ENCODE measurements around the gene PRPF40B.
A peak's percentile ranks its signal among the peaks of the same experiment; 100 is the strongest.

The PRPF40B gene

DNA sequence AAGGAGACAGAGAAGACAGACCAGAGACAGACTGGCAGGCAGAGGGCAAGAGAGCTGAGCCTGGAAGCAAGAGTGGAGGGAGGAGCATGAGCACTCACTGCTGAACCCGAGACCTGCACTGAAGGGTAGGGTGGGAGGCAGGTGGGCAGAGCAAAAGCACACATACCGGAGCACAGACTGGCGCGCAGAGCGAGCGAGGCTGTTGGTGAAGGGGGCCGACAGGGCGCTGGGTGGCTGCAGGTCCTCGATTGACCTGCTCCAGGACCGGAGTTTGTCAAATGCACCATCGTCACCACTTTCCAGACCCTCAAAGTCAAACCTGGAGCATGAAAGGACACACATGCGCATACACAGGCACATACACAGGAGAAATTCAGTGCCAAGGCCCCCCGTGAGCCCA, 34.9 kb downstream of the PRPF40B start:
- no peak overlapping the region for H3K4me3 ChIP-seq (ENCODE audit: low read depth, low read length)
- in situ Hi-C loops (cut with HindIII; ENCODE audit: low sequenced_read_pairs): no loop called here
- no peak for DNase-seq (ENCODE audit: low read depth, low spot score)
- TF ChIP-seq, protein P1, sequence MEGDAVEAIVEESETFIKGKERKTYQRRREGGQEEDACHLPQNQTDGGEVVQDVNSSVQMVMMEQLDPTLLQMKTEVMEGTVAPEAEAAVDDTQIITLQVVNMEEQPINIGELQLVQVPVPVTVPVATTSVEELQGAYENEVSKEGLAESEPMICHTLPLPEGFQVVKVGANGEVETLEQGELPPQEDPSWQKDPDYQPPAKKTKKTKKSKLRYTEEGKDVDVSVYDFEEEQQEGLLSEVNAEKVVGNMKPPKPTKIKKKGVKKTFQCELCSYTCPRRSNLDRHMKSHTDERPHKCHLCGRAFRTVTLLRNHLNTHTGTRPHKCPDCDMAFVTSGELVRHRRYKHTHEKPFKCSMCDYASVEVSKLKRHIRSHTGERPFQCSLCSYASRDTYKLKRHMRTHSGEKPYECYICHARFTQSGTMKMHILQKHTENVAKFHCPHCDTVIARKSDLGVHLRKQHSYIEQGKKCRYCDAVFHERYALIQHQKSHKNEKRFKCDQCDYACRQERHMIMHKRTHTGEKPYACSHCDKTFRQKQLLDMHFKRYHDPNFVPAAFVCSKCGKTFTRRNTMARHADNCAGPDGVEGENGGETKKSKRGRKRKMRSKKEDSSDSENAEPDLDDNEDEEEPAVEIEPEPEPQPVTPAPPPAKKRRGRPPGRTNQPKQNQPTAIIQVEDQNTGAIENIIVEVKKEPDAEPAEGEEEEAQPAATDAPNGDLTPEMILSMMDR (IDR thresholded peaks at IDR 0.05; ENCODE audit: low read depth, low read length): no peak

DNA sequence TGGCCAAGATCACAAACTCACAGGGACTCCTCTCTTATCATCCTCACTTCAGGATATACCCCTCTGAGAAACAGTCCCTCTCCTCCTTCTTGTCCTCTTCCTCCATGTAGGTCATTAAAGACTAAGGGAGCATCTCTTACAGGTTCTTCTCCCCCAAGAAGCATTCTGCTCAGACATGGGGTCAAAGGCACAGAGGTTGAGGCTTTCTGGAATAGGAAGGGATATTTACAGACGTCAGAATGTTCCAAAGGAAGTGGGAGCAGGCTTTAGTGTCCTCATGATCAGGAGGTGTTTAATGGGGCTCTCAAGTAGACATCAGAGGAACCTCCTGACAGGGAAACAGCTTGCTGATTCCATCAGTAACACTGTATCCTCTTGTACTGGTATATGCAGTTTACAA, 36.4 kb downstream of the PRPF40B start:
- TF ChIP-seq, protein P1 (IDR thresholded peaks at IDR 0.05; ENCODE audit: low read depth, low read length): no peak
- in situ Hi-C loops (cut with HindIII; ENCODE audit: low sequenced_read_pairs): no loop called here
- H3K4me3 ChIP-seq (ENCODE audit: low read depth, low read length): no peak overlapping the region
- DNase-seq (ENCODE audit: low read depth, low spot score): no peak

DNA sequence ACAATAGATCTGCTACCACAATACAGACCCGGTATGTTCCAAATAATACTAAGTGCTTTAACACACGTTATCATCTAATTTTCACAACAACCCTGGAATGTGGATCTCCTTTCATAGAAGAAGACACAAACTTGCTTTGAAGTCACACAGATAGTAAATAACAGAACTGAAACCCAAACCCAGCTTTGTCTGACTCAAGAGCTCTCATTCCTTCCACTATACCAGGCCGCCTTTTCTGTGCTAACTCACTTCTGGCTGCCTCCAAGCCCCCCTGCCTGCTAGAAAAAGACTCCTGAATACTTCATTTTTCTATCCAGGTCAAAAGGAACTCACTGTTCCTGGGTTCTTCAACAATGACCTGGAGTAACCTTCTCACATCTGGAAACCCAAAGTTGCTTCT, 37.8 kb downstream of the PRPF40B start:
- no peak overlapping the region for H3K4me3 ChIP-seq (ENCODE audit: low read depth, low read length)
- TF ChIP-seq, protein P1 (IDR thresholded peaks at IDR 0.05; ENCODE audit: low read depth, low read length): no peak
- DNase-seq (ENCODE audit: low read depth, low spot score): no peak
- in situ Hi-C loops (cut with HindIII; ENCODE audit: low sequenced_read_pairs): no loop called here

DNA sequence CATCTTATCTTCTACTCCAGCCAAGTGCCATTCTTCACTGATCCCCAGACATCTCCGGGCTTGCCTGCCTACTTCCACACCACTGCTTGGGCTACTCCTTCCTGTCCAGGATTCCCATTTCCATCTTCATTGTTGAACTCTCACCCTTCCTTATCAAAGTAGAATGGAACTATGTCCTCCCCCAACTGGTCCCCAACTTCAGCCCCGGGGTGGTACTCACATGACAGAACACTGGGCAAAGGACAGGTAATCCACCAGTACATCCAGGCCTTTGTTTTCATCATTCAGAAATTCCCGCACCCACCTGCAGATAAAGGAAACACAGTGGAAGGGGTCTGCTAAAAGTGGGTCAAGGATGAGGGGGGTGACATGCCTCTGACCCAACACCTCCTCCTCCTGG, 38.4 kb downstream of the PRPF40B start:
- TF ChIP-seq, protein P1 (IDR thresholded peaks at IDR 0.05; ENCODE audit: low read depth, low read length): no peak
- no peak overlapping the region for H3K4me3 ChIP-seq (ENCODE audit: low read depth, low read length)
- no peak for DNase-seq (ENCODE audit: low read depth, low spot score)
- in situ Hi-C loops (cut with HindIII; ENCODE audit: low sequenced_read_pairs): no loop called here

DNA sequence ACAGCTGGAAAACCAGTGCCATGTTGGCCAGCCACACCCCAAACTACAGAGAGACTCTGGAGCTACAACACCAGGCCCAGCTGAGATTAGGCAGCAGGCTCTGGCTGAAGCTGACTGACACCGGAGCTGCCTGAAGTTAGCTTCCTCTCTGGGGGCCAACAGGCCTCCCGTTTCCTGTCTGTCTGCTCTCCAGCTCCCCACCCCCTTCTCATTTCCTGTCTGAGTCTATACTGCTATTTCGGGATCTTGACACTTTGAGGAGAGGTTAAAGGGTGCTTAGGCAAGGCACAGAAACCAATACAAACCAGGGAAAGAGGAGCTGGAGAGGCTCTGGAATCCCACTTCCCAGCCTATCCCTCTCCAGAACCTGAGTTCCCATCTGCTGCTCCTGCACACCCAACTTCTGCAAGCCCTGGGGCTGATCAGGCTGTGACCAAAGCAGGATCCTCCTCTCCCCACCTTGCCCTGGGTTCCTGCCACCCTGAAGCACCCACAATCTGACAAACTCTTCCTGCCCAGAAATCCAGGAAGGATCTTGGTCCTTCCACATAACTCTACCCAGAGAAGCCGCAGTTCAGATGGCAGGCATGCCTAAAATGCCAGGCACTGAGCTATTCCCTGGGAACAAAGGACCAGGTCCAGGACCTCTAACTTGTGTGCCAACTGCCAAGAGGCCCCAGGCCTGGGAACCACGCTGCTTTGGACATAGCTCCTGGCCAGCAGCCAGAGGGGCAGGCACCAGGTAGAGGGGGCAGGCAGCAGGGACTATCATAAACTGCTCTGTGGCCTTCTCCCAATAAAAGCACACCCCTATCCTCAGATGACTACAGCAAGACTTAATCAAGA, 39.9 kb downstream of the PRPF40B start:
- TF ChIP-seq, protein P1 (IDR thresholded peaks at IDR 0.05; ENCODE audit: low read depth, low read length): no peak
- peak; percentile 82 for DNase-seq (ENCODE audit: low read depth, low spot score)
- no peak overlapping the region for H3K4me3 ChIP-seq (ENCODE audit: low read depth, low read length)
- in situ Hi-C loops (cut with HindIII; ENCODE audit: low sequenced_read_pairs): no loop called here

DNA sequence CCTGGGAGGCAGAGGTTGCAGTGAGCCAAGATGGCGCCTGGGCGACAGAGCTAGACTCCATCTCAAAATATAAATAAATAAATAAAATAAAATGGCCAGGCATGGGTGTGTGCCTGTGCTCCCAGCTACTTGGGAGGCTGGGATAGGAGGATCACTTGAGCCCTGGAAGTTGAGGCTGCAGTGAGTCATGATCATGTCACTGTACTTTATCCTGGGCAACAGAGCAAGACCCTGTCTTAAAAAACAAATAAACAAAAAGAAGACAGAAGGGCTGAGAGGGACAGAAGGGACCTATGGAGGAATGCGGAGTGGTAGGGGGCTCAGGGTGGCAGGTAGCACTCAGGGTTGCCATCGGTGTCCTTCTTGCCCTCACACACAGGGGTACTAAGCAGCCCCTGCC, 40.8 kb downstream of the PRPF40B start:
- in situ Hi-C loops (cut with HindIII; ENCODE audit: low sequenced_read_pairs): no loop called here
- TF ChIP-seq, protein P1 (IDR thresholded peaks at IDR 0.05; ENCODE audit: low read depth, low read length): no peak
- H3K4me3 ChIP-seq (ENCODE audit: low read depth, low read length): no peak overlapping the region
- no peak for DNase-seq (ENCODE audit: low read depth, low spot score)
